Activated T-helper 9 cell treated with anti-CD3 and anti-CD28 coated beads, Interleukin-2, amount 50 U/mL, for 16 hours (primary cell): ENCODE data around the gene EFNA2.
"Not testable (repeated sequence)": the region's sequence is repeated elsewhere in the genome, so short reads cannot be mapped to it uniquely, and the experiment has no call there.

ENCODE experiments used
- DNase-seq: peaks from one replicate; pipeline ENCODE4 v3.0.0-alpha.2; 2020; ENCODE audit warnings: low read depth

The EFNA2 gene

GRCh38 chr19:1285737-1286360 lies at the start of gene EFNA2:
TSS of gene EFNA2 (plus strand) at chr19:1285873. CDS start at chr19:1286169, 296 bp downstream.
- no peak for DNase-seq

- no peak for DNase-seq
Measured at GRCh38 chr19:1236576-1236975, 49.1 kb upstream of the EFNA2 start.

- no peak for DNase-seq
Measured at GRCh38 chr19:1237027-1237659, 48.5 kb upstream of the EFNA2 start.

- DNase-seq = no peak
Measured at GRCh38 chr19:1237754-1238368, 47.8 kb upstream of the EFNA2 start, which contains the start of gene CBARP. TSS of gene CBARP (minus strand) at chr19:1238005. CDS start at chr19:1236100, 1,905 bp downstream.

- no peak for DNase-seq
Measured at GRCh38 chr19:1238369-1239303, 47.0 kb upstream of the EFNA2 start.

GRCh38 chr19:1239420-1239795 lies 46.3 kb upstream of the EFNA2 start:
- no peak for DNase-seq

GRCh38 chr19:1239796-1240737 lies 45.6 kb upstream of the EFNA2 start:
- DNase-seq = peak; percentile 98

GRCh38 chr19:1240925-1241324 lies 44.7 kb upstream of the EFNA2 start:
- no peak for DNase-seq

GRCh38 chr19:1241417-1242095 lies 44.1 kb upstream of the EFNA2 start, which contains the start of gene ATP5F1D:
TSS of gene ATP5F1D (plus strand) at chr19:1241751. CDS start at chr19:1241851, 100 bp downstream.
- peak; percentile 92 for DNase-seq

GRCh38 chr19:1243768-1244692 lies 41.6 kb upstream of the EFNA2 start:
- DNase-seq = peak; percentile 80

GRCh38 chr19:1244693-1245451 lies 40.8 kb upstream of the EFNA2 start:
- no peak for DNase-seq

GRCh38 chr19:1245494-1246264 lies 40.0 kb upstream of the EFNA2 start:
- DNase-seq = no peak

GRCh38 chr19:1246265-1247087 lies 39.2 kb upstream of the EFNA2 start:
- not testable (repeated sequence) for DNase-seq

- no peak for DNase-seq
Measured at GRCh38 chr19:1247748-1248138, 37.9 kb upstream of the EFNA2 start.

GRCh38 chr19:1248139-1248785 lies 37.4 kb upstream of the EFNA2 start, which contains the start of gene MIDN:
TSS of gene MIDN (plus strand) at chr19:1248583. CDS start at chr19:1250297, 1,714 bp downstream.
- DNase-seq = no peak

- DNase-seq = peak; percentile 76
Measured at GRCh38 chr19:1248786-1249297, 36.8 kb upstream of the EFNA2 start.
